Peyer's patch (tissue), 4 donors: Measurements from ENCODE around the gene LSM10. TPM values are rescaled to one million over a fixed set of nuclear protein-coding genes. Genes with fewer than 3 reads are reported as not detected.

Source experiments
- DNase-seq, 3 donors: peaks; one replicate each; pipeline ENCODE4 v3.0.0-alpha.2; 2017 to 2019
- H3K27ac ChIP-seq, 4 donors: fragments of 200-600 bp; sonication (generic); one replicate each; pipeline ENCODE4 v1.5.1; 2016 to 2019
- H3K27me3 ChIP-seq, 2 donors: fragments of 200-600 bp; sonication (generic); one replicate each; pipeline ENCODE4 v1.5.1; 2019
- H3K36me3 ChIP-seq, 3 donors: fragments of 200-600 bp; sonication (generic); one replicate each; pipeline ENCODE4 v1.5.1; 2016 to 2019
- H3K4me1 ChIP-seq, 4 donors: fragments of 200-600 bp; sonication (generic); one replicate each; pipeline ENCODE4 v1.5.1; 2016 to 2019
- H3K4me3 ChIP-seq, 4 donors: fragments of 200-600 bp; sonication (generic); 1 replicate in 3 of 4; 2 replicates in 1 of 4; pipeline ENCODE4 v1.5.1; 2016 to 2019; ENCODE audit warnings: mild to moderate bottlenecking in 1 of 4
- H3K9me3 ChIP-seq, 4 donors: fragments of 200-600 bp; sonication (generic); one replicate each; pipeline ENCODE4 v1.5.1; 2016 to 2019; ENCODE audit warnings: mild to moderate bottlenecking in 1 of 4
- CTCF ChIP-seq, 6 experiments: fragments of 450-650 bp in 4 of 6; fragments of 200-600 bp in 2 of 6; sonication (generic) in 1 of 6; IDR thresholded peaks; one replicate each; pipeline ENCODE4 v1.5.1; 2017 to 2019; ENCODE audit warnings: antibody characterized with exemption in 6 of 6, mild to moderate bottlenecking in 3 of 6, moderate library complexity in 1 of 6
- POLR2A ChIP-seq, 2 donors: fragments of 450-650 bp; IDR thresholded peaks; one replicate each; pipeline ENCODE4 v1.5.1; 2017; ENCODE audit warnings: antibody characterized with exemption in 2 of 2, mild to moderate bottlenecking in 2 of 2, moderate library complexity in 2 of 2
- total RNA-seq, 4 donors: library from RNA; depleted of rRNA; stranded (reverse); fragments of >200 nt; gene quantifications; one replicate each; pipeline ENCODE4 v1.1.0, GENCODE V29; 2016

LSM10 gene
- total RNA-seq, 4 donors from 2014 or later: 25.5 to 42.9 (median 31.2) TPM

- Histone ChIP-seq H3K4me3 (no peak overlapping the region), H3K27ac (no peak overlapping the region), H3K27me3 (no peaks in the 10 kb centered on the region), H3K36me3 (peaks cover 0 to 22% (median 0%) of the 10 kb centered on the region in 3 donors), H3K9me3 (no peaks in the 10 kb centered on the region), H3K4me1 (peaks cover 0 to 28% (median 17%) of the 10 kb centered on the region in 4 donors)
- no peak for DNase-seq
- TF ChIP-seq POLR2A (IDR thresholded peaks at IDR 0.05): no peak
- no peak for TF ChIP-seq CTCF (IDR thresholded peaks at IDR 0.05)
Measured at GRCh38 chr1:36392836-36393235, 4.9 kb downstream of the LSM10 start.

GRCh38 chr1:36391271-36391670 is 6.4 kb downstream of the LSM10 start:
- TF ChIP-seq POLR2A (IDR thresholded peaks at IDR 0.05): no peak
- no peak for TF ChIP-seq CTCF (IDR thresholded peaks at IDR 0.05)
- H3K36me3 ChIP-seq: peaks cover 0 to 22% (median 0%) of the 10 kb centered on the region in 3 donors
- H3K4me1 ChIP-seq: peaks cover 6 to 32% (median 23%) of the 10 kb centered on the region in 4 donors
- no peaks in the 10 kb centered on the region for H3K27me3 ChIP-seq
- no peak for DNase-seq
- H3K4me3 ChIP-seq: peak overlapping the region in 1 of 4 donors; percentile 4
- no peaks in the 10 kb centered on the region for H3K9me3 ChIP-seq
- H3K27ac ChIP-seq: peak overlapping the region in 2 of 4 donors; percentile 47 to 98

GRCh38 chr1:36390411-36390810 is 7.3 kb downstream of the LSM10 start:
- Histone ChIP-seq H3K9me3 (no peaks in the 10 kb centered on the region), H3K27ac (peak overlapping the region in 3 of 4 donors; percentile 10 to 98 (median 47)), H3K4me1 (peaks cover 6 to 32% (median 21%) of the 10 kb centered on the region in 4 donors), H3K4me3 (no peak overlapping the region), H3K27me3 (no peaks in the 10 kb centered on the region), H3K36me3 (peaks cover 0 to 22% (median 0%) of the 10 kb centered on the region in 3 donors)
- TF ChIP-seq POLR2A (IDR thresholded peaks at IDR 0.05): no peak
- TF ChIP-seq CTCF (IDR thresholded peaks at IDR 0.05): no peak
- peak in 1 of 3 donors; percentile 40 for DNase-seq

- no peak overlapping the region for H3K4me3 ChIP-seq
- H3K4me1 ChIP-seq: peaks cover 6 to 32% (median 21%) of the 10 kb centered on the region in 4 donors
- no peaks in the 10 kb centered on the region for H3K9me3 ChIP-seq
- no peaks in the 10 kb centered on the region for H3K27me3 ChIP-seq
- peak overlapping the region in 2 of 4 donors; percentile 10 to 98 for H3K27ac ChIP-seq
- TF ChIP-seq POLR2A (IDR thresholded peaks at IDR 0.05) (no peak), CTCF (IDR thresholded peaks at IDR 0.05) (no peak)
- DNase-seq: peak in 1 of 3 donors; percentile 57
- peaks cover 0 to 22% (median 0%) of the 10 kb centered on the region in 3 donors for H3K36me3 ChIP-seq
Measured at GRCh38 chr1:36389999-36390398, 7.7 kb downstream of the LSM10 start.

- peak overlapping the region in 3 of 4 donors; percentile 10 to 98 (median 98) for H3K27ac ChIP-seq
- H3K36me3 ChIP-seq: peaks cover 0 to 22% (median 0%) of the 10 kb centered on the region in 3 donors
- no peak overlapping the region for H3K4me3 ChIP-seq
- H3K27me3 ChIP-seq: no peaks in the 10 kb centered on the region
- DNase-seq: no peak
- no peak for TF ChIP-seq POLR2A (IDR thresholded peaks at IDR 0.05)
- TF ChIP-seq CTCF (IDR thresholded peaks at IDR 0.05): no peak
- peaks cover 6 to 36% (median 26%) of the 10 kb centered on the region in 4 donors for H3K4me1 ChIP-seq
- no peaks in the 10 kb centered on the region for H3K9me3 ChIP-seq
Measured at GRCh38 chr1:36389261-36389660, 8.4 kb downstream of the LSM10 start.
